ENCODE measurements around the gene MAPK1IP1L. TPM values are rescaled to one million over a fixed set of nuclear protein-coding genes. Genes with fewer than 3 reads are reported as not detected.

Gene MAPK1IP1L
- total RNA-seq, 1 experiment from 2014 or later: 137 TPM

Other genes starting within 250 kb of the MAPK1IP1L start
- gene GCH1, start 148.8 kb upstream of the MAPK1IP1L start, total RNA-seq (2014; rRNA removed; shearing (Covaris generic)): 3.5 and 4.6 TPM in 2 replicates
- 18.6 and 19.5 TPM in 2 replicates for gene WDHD1, start 24.5 kb upstream of the MAPK1IP1L start, total RNA-seq (2014; rRNA removed; shearing (Covaris generic))
- 9.3 and 11.6 TPM in 2 replicates for gene SOCS4, start 24.4 kb upstream of the MAPK1IP1L start, total RNA-seq (2014; rRNA removed; shearing (Covaris generic))
- gene LGALS3, start 77.6 kb downstream of the MAPK1IP1L start, total RNA-seq (2014; rRNA removed; shearing (Covaris generic)): 77.5 and 79.4 TPM in 2 replicates
- 60.1 and 74.7 TPM in 2 replicates for gene DLGAP5, start 139.9 kb downstream of the MAPK1IP1L start, total RNA-seq (2014; rRNA removed; shearing (Covaris generic))
- 14.1 and 17.3 TPM in 2 replicates for gene FBXO34, start 219.8 kb downstream of the MAPK1IP1L start, total RNA-seq (2014; rRNA removed; shearing (Covaris generic))

Measured in H4 (cell line).